Epithelial cell of proximal tubule (primary cell): Measurements from ENCODE around the gene VWC2. TPM values are rescaled to one million over a fixed set of nuclear protein-coding genes. Genes with fewer than 3 reads are reported as not detected.
A peak's percentile ranks its signal among the peaks of the same experiment; 100 is the strongest.

Experiments used
- DNase-seq: peaks from one replicate; pipeline ENCODE4 v3.0.0-alpha.2; 2011; ENCODE audit warnings: low read depth
- H3K4me3 ChIP-seq: 2 replicates; pipeline ENCODE4 v1.5.1; 2011; ENCODE audit warnings: low read depth, mild to moderate bottlenecking, low read length
- total RNA-seq: library from RNA; depleted of rRNA; stranded (reverse); fragments of >200 nt; gene quantifications from 2 replicates; pipeline ENCODE4 v1.2.3, GENCODE V29; 2015
- TF ChIP-seq, protein P1 (sequence below): conservative IDR thresholded peaks from 2 replicates; pipeline ENCODE4 v1.5.1; 2012; ENCODE audit warnings: low read depth, mild to moderate bottlenecking, low read length

VWC2 gene
- total RNA-seq, 1 donor from 2014 or later, result not detected

DNA sequence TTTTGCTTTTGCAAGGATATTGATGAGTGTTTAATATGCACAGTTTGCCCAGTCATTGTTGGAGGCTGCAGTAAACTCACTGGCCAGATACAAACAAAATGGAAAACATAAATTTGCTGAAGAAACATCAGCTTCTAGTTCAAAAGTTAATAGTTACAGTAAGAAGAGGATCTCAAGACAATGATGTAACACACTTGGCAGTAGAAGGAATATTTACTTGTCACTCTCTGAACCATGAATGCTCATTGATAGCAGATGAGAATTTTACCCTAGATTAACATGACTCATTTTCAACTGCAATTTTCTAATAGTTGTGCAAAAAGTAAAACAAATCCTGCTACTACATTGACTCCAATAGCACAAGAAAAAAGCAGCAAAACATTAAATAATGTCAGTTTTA, 47.7 kb downstream of the VWC2 start:
- DNase-seq, result peak; percentile 4
- no peak overlapping the region for H3K4me3 ChIP-seq
- TF ChIP-seq, protein P1, sequence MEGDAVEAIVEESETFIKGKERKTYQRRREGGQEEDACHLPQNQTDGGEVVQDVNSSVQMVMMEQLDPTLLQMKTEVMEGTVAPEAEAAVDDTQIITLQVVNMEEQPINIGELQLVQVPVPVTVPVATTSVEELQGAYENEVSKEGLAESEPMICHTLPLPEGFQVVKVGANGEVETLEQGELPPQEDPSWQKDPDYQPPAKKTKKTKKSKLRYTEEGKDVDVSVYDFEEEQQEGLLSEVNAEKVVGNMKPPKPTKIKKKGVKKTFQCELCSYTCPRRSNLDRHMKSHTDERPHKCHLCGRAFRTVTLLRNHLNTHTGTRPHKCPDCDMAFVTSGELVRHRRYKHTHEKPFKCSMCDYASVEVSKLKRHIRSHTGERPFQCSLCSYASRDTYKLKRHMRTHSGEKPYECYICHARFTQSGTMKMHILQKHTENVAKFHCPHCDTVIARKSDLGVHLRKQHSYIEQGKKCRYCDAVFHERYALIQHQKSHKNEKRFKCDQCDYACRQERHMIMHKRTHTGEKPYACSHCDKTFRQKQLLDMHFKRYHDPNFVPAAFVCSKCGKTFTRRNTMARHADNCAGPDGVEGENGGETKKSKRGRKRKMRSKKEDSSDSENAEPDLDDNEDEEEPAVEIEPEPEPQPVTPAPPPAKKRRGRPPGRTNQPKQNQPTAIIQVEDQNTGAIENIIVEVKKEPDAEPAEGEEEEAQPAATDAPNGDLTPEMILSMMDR, result no peak

DNA sequence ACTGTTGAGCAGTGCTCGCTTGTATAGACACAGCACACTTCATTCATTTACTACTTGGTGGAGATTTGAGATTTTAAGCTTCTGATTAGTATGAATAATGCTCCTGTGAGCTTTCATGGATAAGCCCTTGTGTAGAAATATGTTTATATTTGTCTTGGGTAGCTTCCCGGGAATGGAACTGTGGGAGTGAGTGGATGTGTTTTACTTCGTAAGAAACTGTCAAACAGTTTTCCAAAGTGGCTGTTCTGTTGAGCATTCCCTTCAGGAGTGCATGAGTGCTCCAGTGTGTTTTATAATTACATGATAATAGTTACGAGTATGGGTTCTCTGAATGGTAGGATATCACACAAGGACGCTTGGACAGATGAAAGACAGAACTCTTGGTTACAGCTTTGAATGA, 49.4 kb downstream of the VWC2 start:
- no peak for DNase-seq
- H3K4me3 ChIP-seq, result no peak overlapping the region
- TF ChIP-seq, protein P1, result no peak

DNA sequence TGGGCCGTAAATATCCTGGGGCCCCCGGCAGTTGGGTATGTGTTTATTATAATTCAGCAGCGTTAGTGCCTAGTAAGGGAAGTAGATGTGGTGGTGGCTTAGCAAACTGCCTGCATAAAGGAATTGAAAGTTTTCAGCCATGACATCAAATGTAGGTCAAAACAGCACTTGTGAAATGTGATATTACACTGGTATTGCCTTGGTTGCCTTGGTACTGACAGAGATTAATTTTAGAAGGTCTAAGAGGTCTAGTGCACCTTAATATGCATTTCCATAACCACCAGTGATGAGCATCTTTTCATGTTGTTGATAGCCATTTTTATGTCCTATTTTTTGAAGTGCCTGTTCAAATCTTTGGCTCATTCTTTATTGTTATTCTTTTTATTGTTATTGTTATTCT, 50.1 kb downstream of the VWC2 start:
- DNase-seq, result no peak
- TF ChIP-seq, protein P1, result no peak
- H3K4me3 ChIP-seq, result no peak overlapping the region

DNA sequence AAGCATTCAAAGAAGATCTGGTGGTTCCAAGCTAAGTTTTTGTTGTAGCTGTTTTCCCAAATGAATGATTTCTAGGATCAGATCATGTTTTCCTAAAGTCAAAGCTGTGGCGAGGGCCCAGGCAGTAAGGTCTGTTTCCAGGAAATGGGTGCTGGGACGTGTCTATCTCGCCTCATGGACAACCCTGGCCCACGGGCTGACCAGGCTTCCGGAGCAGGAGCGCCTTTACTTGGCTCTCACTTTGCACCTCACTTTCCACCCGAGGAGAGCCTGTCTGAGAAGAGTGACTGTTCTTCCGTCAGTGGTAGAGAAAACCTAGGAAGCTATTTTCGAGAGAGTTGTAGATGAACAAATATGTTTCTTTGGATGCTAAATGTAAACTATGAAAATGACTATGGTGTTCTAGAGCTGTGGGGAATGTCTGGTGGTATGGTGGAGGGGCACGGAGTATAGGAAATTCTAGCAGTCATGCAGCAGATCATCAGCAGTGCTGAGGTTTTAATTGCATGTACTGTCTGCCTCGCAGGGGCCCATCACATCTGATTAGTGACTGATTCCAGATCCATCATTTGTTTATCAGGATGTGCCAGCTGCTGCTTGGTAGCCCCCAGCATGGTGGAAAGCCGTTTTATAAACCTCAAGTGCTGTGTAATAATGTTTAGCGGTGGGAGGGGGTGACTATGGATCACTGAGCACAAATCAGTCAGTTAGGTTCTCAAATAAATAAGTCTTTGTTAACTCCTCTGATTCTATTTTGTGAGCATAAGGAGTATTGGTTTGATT, 66.6 kb downstream of the VWC2 start:
- H3K4me3 ChIP-seq, result no peak overlapping the region
- DNase-seq, result no peak
- TF ChIP-seq, protein P1, result no peak

DNA sequence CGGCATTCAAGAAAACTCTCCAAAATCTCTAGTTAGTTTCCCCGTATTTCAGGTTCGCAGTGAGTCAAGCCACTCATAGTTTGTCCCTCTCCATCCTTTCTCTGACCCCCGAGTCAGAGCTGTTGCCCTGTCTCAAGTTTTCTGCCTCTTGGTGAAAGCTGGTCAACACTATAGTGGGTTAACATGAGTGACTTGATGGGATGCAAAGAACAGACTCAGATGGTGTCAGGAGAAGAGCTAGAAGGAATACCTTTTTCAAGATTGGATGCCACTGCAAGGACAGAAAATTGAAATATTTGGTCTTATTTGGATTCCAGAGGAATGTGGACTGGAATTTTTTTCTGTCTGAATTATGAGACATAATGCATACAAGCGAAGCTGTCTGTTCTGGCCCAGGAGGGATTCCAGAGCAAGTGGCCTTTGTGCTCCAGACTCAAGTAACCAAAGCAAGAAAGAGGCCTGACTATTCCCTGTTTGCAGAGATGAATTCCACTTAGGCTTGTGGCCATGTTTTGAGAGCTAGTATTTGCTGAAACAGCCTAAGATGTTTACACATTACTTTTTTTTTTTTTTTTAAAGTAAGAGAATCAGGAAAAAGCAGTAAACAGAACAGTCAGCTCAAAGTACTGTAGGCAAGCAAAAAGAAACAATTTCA, 67.4 kb downstream of the VWC2 start:
- TF ChIP-seq, protein P1, result no peak
- no peak overlapping the region for H3K4me3 ChIP-seq
- DNase-seq, result no peak

DNA sequence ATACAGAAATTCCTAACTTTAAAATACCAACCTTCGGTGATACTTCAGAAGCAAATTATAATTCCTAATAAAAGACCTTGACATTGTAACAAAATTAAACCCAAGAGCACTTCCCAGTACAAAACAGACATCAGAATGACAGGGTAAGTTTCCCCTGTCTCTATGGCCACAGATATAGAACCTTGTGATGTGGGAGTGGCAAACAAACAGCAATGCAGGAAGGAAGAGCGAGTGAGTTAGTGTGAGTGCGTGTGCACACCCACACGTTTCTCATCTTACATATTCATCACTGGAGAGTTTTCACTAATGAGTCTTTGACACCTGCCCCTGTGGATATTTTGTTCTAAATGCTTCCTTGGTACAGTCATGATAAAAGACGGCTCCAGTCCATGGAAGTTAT, 72.2 kb downstream of the VWC2 start:
- DNase-seq, result no peak
- TF ChIP-seq, protein P1, result no peak
- H3K4me3 ChIP-seq, result no peak overlapping the region
